GM23338 (cell line): ENCODE results near the gene CTXN1. TPM values are rescaled to one million over a fixed set of nuclear protein-coding genes. Genes with fewer than 3 reads are reported as not detected.

Experiments used
- ATAC-seq: fragments of 200-7000 bp; cut with Tn5 transposase; 3 replicates; pipeline ENCODE4 v1.9.1; 2020
- DNase-seq: peaks from one replicate; pipeline ENCODE4 v3.0.0-alpha.2; 2015; ENCODE audit warnings: low spot score
- H2AFZ ChIP-seq: fragments of 200-600 bp; sonication (generic); 2 replicates; pipeline ENCODE4 v1.8.0; 2016; ENCODE audit warnings: antibody characterized with exemption, mild to moderate bottlenecking, moderate library complexity
- H3F3A ChIP-seq: fragments of 200-600 bp; sonication (generic); replicated peaks from 2 replicates; pipeline ENCODE4 v1.8.0; 2017; ENCODE audit warnings: antibody characterized with exemption, mixed run types, low read depth
- H3K27ac ChIP-seq: fragments of 200-600 bp; sonication (generic); 2 replicates; pipeline ENCODE4 v1.6.1; 2016; ENCODE audit warnings: low read depth
- H3K27me3 ChIP-seq: fragments of 200-600 bp; sonication (generic); 2 replicates; pipeline ENCODE4 v1.8.0; 2016; ENCODE audit warnings: mild to moderate bottlenecking, mixed run types, moderate library complexity; ENCODE audit not compliant: insufficient read depth
- H3K36me3 ChIP-seq: fragments of 200-600 bp; sonication (generic); 2 replicates; pipeline ENCODE4 v1.8.0; 2016; ENCODE audit warnings: mild to moderate bottlenecking; ENCODE audit not compliant: insufficient read depth
- H3K4me1 ChIP-seq: fragments of 200-600 bp; sonication (generic); 2 replicates; pipeline ENCODE4 v1.8.0; 2016; ENCODE audit warnings: mild to moderate bottlenecking, moderate library complexity; ENCODE audit not compliant: insufficient read depth
- H3K4me2 ChIP-seq: fragments of 200-600 bp; sonication (generic); 2 replicates; pipeline ENCODE4 v1.7.1; 2017; ENCODE audit warnings: mixed run types
- H3K4me3 ChIP-seq: fragments of 200-600 bp; sonication (generic); 2 replicates; pipeline ENCODE4 v1.6.1; 2016; ENCODE audit warnings: mixed run types
- H3K79me2 ChIP-seq: fragments of 200-600 bp; sonication (generic); replicated peaks from 2 replicates; pipeline ENCODE4 v1.8.0; 2017; ENCODE audit warnings: mild to moderate bottlenecking; ENCODE audit not compliant: insufficient read depth
- H3K9me2 ChIP-seq: fragments of 200-600 bp; sonication (generic); 2 replicates; pipeline ENCODE4 v1.8.0; 2017; ENCODE audit not compliant: insufficient read depth
- H4K20me1 ChIP-seq: fragments of 200-600 bp; sonication (generic); replicated peaks from 2 replicates; pipeline ENCODE4 v1.8.0; 2017; ENCODE audit warnings: mild to moderate bottlenecking; ENCODE audit not compliant: insufficient read depth
- H3K27ac Mint-ChIP-seq: 2 replicates; pipeline ENCODE4 v1.8.0; 2020; ENCODE audit warnings: inconsistent platforms, mild to moderate bottlenecking, moderate library complexity, mixed read lengths
- H3K27me3 Mint-ChIP-seq: 3 replicates; pipeline ENCODE4 v1.8.0; 2022; ENCODE audit warnings: low read depth, mild to moderate bottlenecking, moderate library complexity, mixed read lengths, inconsistent platforms; ENCODE audit not compliant: insufficient read depth, poor library complexity
- H3K36me3 Mint-ChIP-seq: 3 replicates; pipeline ENCODE4 v1.8.0; 2021; ENCODE audit warnings: low read depth, mild to moderate bottlenecking, inconsistent platforms, moderate library complexity, mixed read lengths
- H3K4me1 Mint-ChIP-seq: 3 replicates; pipeline ENCODE4 v1.8.0; 2020; ENCODE audit warnings: mild to moderate bottlenecking, inconsistent platforms, mixed read lengths
- H3K4me3 Mint-ChIP-seq: 3 replicates; pipeline ENCODE4 v1.8.0; 2021; ENCODE audit warnings: moderate library complexity, mild to moderate bottlenecking, inconsistent platforms, mixed read lengths
- H3K9me3 Mint-ChIP-seq: 3 replicates; pipeline ENCODE4 v1.8.0; 2020; ENCODE audit warnings: moderate library complexity, mild to moderate bottlenecking, inconsistent platforms, mixed read lengths
- CREB1 ChIP-seq: fragments of 250-450 bp; sonication (Bioruptor Pico); IDR thresholded peaks from 2 replicates; pipeline ENCODE4 v1.5.0; 2020; ENCODE audit warnings: low read depth, mild to moderate bottlenecking, moderate library complexity
- EZH2phosphoT487 ChIP-seq: fragments of 200-600 bp; sonication (generic); IDR thresholded peaks from one replicate; pipeline ENCODE4 v1.8.1; 2018; ENCODE audit warnings: antibody characterized with exemption; ENCODE audit not compliant: unreplicated experiment
- JUNB ChIP-seq: IDR thresholded peaks from one replicate; pipeline ENCODE4 v1.6.1; 2016; ENCODE audit warnings: antibody characterized with exemption; ENCODE audit not compliant: unreplicated experiment
- NANOG ChIP-seq: IDR thresholded peaks from 2 replicates; pipeline ENCODE4 v1.6.1; 2016; ENCODE audit warnings: antibody characterized with exemption, borderline replicate concordance
- POLR2AphosphoS5 ChIP-seq: IDR thresholded peaks from 2 replicates; pipeline ENCODE4 v1.6.1; 2016; ENCODE audit warnings: antibody characterized with exemption, low read depth
- STAT1 ChIP-seq: IDR thresholded peaks from one replicate; pipeline ENCODE4 v1.6.1; 2016; ENCODE audit warnings: antibody characterized with exemption; ENCODE audit not compliant: unreplicated experiment
- ZNF114 ChIP-seq: fragments of 250-450 bp; sonication (Bioruptor Pico); IDR thresholded peaks from 2 replicates; pipeline ENCODE4 v1.5.0; 2020; ENCODE audit warnings: mild to moderate bottlenecking, moderate library complexity
- polyA plus RNA-seq: library from polyadenylated mRNA; unstranded; fragments of >200 nt; fragmentation: Nextera tagmentation; extraction: Ambion mirVana; gene quantifications from 2 replicates; pipeline ENCODE4 v1.2.1, GENCODE V29; 2016
- total RNA-seq: library from RNA; depleted of rRNA; stranded (reverse); fragments of >200 nt; shearing (Covaris generic); gene quantifications from 2 replicates; pipeline ENCODE4 v1.2.3, GENCODE V29; 2014
- TF ChIP-seq, protein P1 (sequence below), 2 experiments: fragments of 200-600 bp in 1 of 2; sonication (generic) in 1 of 2; conservative IDR thresholded peaks; 2 replicates each; pipeline versions ENCODE4 v1.5.1 to v1.6.1; 2016 to 2017; ENCODE audit warnings: antibody characterized with exemption in 2 of 2, low read depth in 2 of 2, mild to moderate bottlenecking in 2 of 2, moderate library complexity in 1 of 2

The CTXN1 gene
- total and polyA plus RNA-seq, 2 experiments from 2014 or later, result 22.5 to 52.4 TPM

DNA sequence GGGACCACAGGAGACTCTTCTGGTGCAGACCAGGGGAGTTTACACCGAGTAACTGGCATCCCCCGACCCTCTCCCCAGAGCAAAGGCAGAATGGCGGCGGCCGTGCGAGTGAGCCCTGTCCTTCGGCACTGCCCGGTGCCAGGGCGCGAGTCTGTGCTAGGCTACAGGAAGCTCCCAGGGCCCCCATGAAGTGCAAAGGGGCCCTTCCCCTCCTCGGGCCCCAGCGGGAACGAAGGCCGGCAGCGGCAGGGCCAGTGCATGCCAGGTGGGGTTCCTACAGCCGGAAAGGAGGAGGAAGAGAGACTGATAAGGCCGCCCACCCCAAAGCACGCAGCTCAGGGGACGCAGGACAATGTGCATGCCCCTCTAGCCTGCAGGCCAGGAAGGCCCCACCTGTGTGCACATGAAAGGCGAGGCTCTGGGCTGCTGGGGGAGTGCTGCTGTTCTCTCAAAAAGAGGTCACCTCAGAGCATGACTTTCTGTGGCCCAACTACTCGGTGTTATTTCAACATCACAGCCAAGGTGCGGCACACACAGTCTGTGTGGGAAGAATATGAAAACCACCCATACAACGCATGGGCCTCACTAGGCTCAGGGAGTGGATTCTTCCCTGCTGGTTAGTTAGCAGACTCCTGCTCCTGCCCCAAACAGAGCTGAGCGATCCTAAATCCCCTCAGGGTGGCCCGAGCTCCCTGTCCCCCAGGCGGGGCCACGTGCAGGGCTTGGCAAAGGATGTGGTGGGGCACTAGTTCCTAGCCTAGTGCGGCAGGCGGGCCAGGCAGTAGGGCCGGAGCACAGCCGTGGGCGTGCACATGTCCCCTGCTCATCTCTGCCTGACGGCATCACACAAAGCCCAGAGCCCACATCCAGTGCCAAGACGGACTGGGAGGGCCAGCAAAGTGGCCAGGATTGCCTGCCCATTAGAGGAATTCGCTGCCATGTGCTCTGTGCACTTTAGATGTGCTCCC is 45.9 kb upstream of the CTXN1 start:
- TF ChIP-seq CREB1 (no peak), STAT1 (no peak), NANOG (no peak), JUNB (no peak), ZNF114 (CRISPR knock-in tag) (no peak), POLR2AphosphoS5 (no peak)
- TF ChIP-seq, protein P1, sequence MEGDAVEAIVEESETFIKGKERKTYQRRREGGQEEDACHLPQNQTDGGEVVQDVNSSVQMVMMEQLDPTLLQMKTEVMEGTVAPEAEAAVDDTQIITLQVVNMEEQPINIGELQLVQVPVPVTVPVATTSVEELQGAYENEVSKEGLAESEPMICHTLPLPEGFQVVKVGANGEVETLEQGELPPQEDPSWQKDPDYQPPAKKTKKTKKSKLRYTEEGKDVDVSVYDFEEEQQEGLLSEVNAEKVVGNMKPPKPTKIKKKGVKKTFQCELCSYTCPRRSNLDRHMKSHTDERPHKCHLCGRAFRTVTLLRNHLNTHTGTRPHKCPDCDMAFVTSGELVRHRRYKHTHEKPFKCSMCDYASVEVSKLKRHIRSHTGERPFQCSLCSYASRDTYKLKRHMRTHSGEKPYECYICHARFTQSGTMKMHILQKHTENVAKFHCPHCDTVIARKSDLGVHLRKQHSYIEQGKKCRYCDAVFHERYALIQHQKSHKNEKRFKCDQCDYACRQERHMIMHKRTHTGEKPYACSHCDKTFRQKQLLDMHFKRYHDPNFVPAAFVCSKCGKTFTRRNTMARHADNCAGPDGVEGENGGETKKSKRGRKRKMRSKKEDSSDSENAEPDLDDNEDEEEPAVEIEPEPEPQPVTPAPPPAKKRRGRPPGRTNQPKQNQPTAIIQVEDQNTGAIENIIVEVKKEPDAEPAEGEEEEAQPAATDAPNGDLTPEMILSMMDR (conservative IDR thresholded peaks at IDR 0.05; ENCODE audit: low read depth in 2 of 2), result no peak
- H3K79me2 ChIP-seq, result no peaks in the 10 kb centered on the region; the same call in 1 of the 2 replicates
- DNase-seq (no peak), ATAC-seq (no peak)
- H3K4me3 ChIP-seq, result no peak overlapping the region
- H3K9me3 Mint-ChIP-seq, result no peaks in the 10 kb centered on the region
- H3K27me3 Mint-ChIP-seq, result peaks cover 21% of the 10 kb centered on the region
- peaks cover 23% of the 10 kb centered on the region for H3K4me1 Mint-ChIP-seq
- H2AFZ ChIP-seq, result no peak overlapping the region
- no peaks in the 10 kb centered on the region for H3K9me2 ChIP-seq
- H4K20me1 ChIP-seq, result peaks cover 27% of the 10 kb centered on the region
- H3K4me3 Mint-ChIP-seq, result no peak overlapping the region
- peaks cover 22% of the 10 kb centered on the region for H3K36me3 ChIP-seq
- H3F3A ChIP-seq, result peaks cover 36% of the 10 kb centered on the region
- peaks cover 65% of the 10 kb centered on the region for H3K36me3 Mint-ChIP-seq
- H3K27me3 ChIP-seq, result no peaks in the 10 kb centered on the region
- peak overlapping the region; percentile 79 for H3K27ac ChIP-seq
- no peak overlapping the region for H3K27ac Mint-ChIP-seq
- no peak overlapping the region for H3K4me2 ChIP-seq
- H3K4me1 ChIP-seq, result peaks cover 15% of the 10 kb centered on the region

DNA sequence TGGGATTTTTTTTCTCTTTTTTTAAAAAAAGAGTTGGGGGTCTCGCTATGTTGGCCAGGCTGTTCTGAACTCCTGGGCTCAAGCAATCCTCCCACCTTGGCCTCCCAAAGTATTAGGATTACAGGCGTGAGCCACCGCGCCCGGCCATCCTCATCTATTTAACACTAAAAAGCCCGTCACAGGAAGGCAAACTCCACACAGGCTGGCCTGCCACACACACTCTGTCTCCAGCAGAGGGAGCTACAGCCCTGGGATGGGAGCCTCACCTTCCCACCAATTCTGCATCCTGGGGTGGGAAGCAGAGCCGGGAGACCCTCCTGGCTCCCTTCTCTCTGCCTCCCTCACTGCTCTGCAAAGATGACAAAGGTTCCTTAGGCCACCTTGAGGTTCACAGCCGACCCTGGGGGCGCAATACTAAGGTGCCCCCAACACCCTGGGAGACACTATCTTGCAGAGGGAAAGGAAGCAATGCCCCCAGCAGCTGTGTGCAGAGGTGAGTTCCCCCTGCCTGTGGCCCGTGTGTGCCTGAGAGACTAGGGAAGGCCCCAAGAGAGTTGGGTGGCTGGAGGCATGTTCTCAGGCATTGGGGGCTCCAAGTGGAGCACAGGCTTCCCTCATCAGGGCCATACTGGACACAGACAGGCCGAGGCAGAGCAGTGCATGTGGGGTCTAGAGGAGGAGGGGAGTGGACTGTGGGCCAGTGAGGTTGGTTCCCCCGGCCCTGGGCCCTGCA is 44.9 kb upstream of the CTXN1 start:
- Mint-ChIP-seq H3K4me3 (no peak overlapping the region), H3K27ac (peak overlapping the region; percentile 88), H3K4me1 (peaks cover 23% of the 10 kb centered on the region), H3K9me3 (no peaks in the 10 kb centered on the region), H3K27me3 (peaks cover 21% of the 10 kb centered on the region), H3K36me3 (peaks cover 70% of the 10 kb centered on the region)
- Histone ChIP-seq H3K27ac (peak overlapping the region; percentile 79), H3K27me3 (no peaks in the 10 kb centered on the region), H3K4me1 (peaks cover 15% of the 10 kb centered on the region), H3K36me3 (peaks cover 31% of the 10 kb centered on the region), H4K20me1 (peaks cover 30% of the 10 kb centered on the region; the same call in 1 of the 2 replicates), H3K4me2 (no peak overlapping the region), H3K4me3 (no peak overlapping the region), H3K9me2 (no peaks in the 10 kb centered on the region), H2AFZ (no peak overlapping the region), H3K79me2 (no peaks in the 10 kb centered on the region; the same call in 1 of the 2 replicates), H3F3A (peaks cover 40% of the 10 kb centered on the region)
- TF ChIP-seq, protein P1 (conservative IDR thresholded peaks at IDR 0.05; ENCODE audit: low read depth in 2 of 2), result peak; percentile 95 to 97
- TF ChIP-seq EZH2phosphoT487, result no peak
- TF ChIP-seq POLR2AphosphoS5, result 0 out of 2 replicates have a peak, but pooled peaks have one; percentile 24
- DNase-seq (peak; percentile 94), ATAC-seq (peak; percentile 86)
